Parathyroid adenoma (tissue), 2 donors: ENCODE measurements around the gene AGBL4.

Experiments
- H2AFZ ChIP-seq: fragments of 300-600 bp; sonication (generic); one replicate; pipeline ENCODE4 v1.7.0; 2017; ENCODE audit warnings: antibody characterized with exemption, mild to moderate bottlenecking
- H3K27ac ChIP-seq: fragments of 300-600 bp; sonication (generic); one replicate; pipeline ENCODE4 v1.7.0; 2017
- H3K27me3 ChIP-seq: fragments of 300-600 bp; sonication (generic); one replicate; pipeline ENCODE4 v1.7.0; 2017; ENCODE audit warnings: low read length; ENCODE audit not compliant: control insufficient read depth, insufficient read depth
- H3K36me3 ChIP-seq: fragments of 300-600 bp; sonication (generic); one replicate; pipeline ENCODE4 v1.7.0; 2017; ENCODE audit warnings: low read length; ENCODE audit not compliant: control insufficient read depth, insufficient read depth
- H3K4me1 ChIP-seq: fragments of 300-600 bp; sonication (generic); one replicate; pipeline ENCODE4 v1.7.0; 2017; ENCODE audit warnings: control low read depth
- H3K4me2 ChIP-seq: fragments of 300-600 bp; sonication (generic); one replicate; pipeline ENCODE4 v1.7.0; 2017; ENCODE audit warnings: low read length
- H3K4me3 ChIP-seq: fragments of 300-600 bp; sonication (generic); one replicate; pipeline ENCODE4 v1.7.0; 2017; ENCODE audit warnings: low read depth, low read length
- H3K79me2 ChIP-seq: fragments of 300-600 bp; sonication (generic); one replicate; pipeline ENCODE4 v1.7.0; 2017; ENCODE audit warnings: control low read depth
- H3K9ac ChIP-seq: fragments of 300-600 bp; sonication (generic); one replicate; pipeline ENCODE4 v1.7.0; 2017; ENCODE audit warnings: mild to moderate bottlenecking
- H3K9me3 ChIP-seq: fragments of 300-600 bp; sonication (generic); one replicate; pipeline ENCODE4 v1.7.0; 2017; ENCODE audit warnings: low read length; ENCODE audit not compliant: control insufficient read depth
- TF ChIP-seq, protein P1 (sequence below): fragments of 300-600 bp; sonication (generic); IDR thresholded peaks from one replicate; pipeline ENCODE4 v1.7.0; 2017; ENCODE audit warnings: antibody characterized with exemption, mild to moderate bottlenecking
- donor health status: primary hyperparathyroidism.

The AGBL4 gene

GRCh38 chr1:48943826-48944225, 1079.9 kb downstream of the AGBL4 start:
- Histone ChIP-seq H2AFZ (no peak overlapping the region), H3K27ac (no peak overlapping the region), H3K27me3 (no peaks in the 10 kb centered on the region), H3K9ac (no peak overlapping the region), H3K9me3 (no peaks in the 10 kb centered on the region), H3K4me2 (no peak overlapping the region), H3K4me1 (no peaks in the 10 kb centered on the region), H3K36me3 (no peaks in the 10 kb centered on the region), H3K79me2 (no peaks in the 10 kb centered on the region), H3K4me3 (no peak overlapping the region)
- TF ChIP-seq, protein P1, sequence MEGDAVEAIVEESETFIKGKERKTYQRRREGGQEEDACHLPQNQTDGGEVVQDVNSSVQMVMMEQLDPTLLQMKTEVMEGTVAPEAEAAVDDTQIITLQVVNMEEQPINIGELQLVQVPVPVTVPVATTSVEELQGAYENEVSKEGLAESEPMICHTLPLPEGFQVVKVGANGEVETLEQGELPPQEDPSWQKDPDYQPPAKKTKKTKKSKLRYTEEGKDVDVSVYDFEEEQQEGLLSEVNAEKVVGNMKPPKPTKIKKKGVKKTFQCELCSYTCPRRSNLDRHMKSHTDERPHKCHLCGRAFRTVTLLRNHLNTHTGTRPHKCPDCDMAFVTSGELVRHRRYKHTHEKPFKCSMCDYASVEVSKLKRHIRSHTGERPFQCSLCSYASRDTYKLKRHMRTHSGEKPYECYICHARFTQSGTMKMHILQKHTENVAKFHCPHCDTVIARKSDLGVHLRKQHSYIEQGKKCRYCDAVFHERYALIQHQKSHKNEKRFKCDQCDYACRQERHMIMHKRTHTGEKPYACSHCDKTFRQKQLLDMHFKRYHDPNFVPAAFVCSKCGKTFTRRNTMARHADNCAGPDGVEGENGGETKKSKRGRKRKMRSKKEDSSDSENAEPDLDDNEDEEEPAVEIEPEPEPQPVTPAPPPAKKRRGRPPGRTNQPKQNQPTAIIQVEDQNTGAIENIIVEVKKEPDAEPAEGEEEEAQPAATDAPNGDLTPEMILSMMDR, result no peak

DNA sequence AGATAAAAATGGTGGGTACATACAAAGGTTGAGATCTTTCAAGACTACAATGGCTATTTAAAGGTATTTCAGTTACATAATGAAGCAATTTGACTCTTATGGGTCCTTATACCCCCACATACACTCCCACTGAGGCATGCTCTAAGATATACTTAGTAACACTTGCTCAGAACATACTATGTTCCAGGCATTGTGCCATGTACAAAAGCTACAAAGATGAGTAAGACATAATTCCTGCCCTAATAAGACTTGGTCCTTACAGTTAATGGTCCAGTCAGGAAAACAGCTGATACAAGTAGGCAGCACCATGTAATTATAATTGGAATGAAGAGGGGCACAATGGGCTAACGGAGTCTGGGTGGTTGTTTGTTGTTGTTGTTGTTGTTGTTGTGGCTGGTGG, 1080.4 kb downstream of the AGBL4 start:
- Histone ChIP-seq H3K36me3 (no peaks in the 10 kb centered on the region), H3K27ac (no peak overlapping the region), H3K27me3 (no peaks in the 10 kb centered on the region), H3K4me3 (no peak overlapping the region), H3K4me2 (no peak overlapping the region), H3K9ac (no peak overlapping the region), H2AFZ (no peak overlapping the region), H3K79me2 (no peaks in the 10 kb centered on the region), H3K9me3 (no peaks in the 10 kb centered on the region), H3K4me1 (no peaks in the 10 kb centered on the region)
- TF ChIP-seq, protein P1, result no peak

DNA sequence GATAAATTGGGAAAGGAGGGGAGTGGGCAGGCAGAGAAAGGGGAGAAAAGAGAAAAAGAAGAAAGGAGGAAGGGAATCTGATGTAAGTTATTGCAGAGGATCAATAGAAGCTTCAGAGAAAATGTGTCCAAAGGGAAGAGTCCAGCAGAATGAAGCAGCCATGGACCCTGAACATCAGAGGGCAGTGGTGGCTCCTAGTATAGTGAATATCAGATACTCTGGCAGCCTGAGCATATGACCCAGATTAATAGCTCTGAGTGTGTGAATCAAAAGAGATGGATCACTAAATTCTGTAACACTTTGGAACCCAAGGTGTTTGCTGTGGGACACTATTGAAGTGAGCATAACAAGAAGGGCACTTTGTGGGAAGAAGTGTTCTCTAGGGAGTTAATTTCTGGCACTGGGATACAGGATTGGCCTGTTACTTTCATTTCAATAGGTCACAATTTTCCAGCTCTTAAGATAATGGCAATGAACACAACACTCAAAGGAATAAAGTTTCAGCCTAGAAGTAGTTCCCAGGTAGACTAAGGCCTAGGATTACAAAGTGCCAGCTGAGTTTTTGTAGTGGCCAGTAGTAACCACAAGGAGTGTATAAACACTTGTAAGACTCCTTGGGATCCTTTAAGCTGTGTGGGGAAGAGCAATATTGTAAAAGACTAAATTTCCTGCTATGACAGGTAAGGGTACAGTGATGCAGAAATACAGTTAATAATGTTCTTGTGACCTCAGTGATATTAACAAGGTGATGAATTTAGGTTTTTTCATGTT, 1082.6 kb downstream of the AGBL4 start:
- no peaks in the 10 kb centered on the region for H3K27me3 ChIP-seq
- H3K4me1 ChIP-seq, result no peaks in the 10 kb centered on the region

GRCh38 chr1:48940354-48940753, 1083.4 kb downstream of the AGBL4 start:
- no peaks in the 10 kb centered on the region for H3K9me3 ChIP-seq
- H3K4me3 ChIP-seq, result no peak overlapping the region
- H3K36me3 ChIP-seq, result no peaks in the 10 kb centered on the region
- H3K27me3 ChIP-seq, result no peaks in the 10 kb centered on the region
- H3K27ac ChIP-seq, result no peak overlapping the region
- TF ChIP-seq, protein P1, result no peak
- no peak overlapping the region for H3K4me2 ChIP-seq
- H3K79me2 ChIP-seq, result no peaks in the 10 kb centered on the region
- H2AFZ ChIP-seq, result no peak overlapping the region
- no peaks in the 10 kb centered on the region for H3K4me1 ChIP-seq
- H3K9ac ChIP-seq, result no peak overlapping the region

More for the DNA sequence above, 1082.6 kb downstream of the AGBL4 start:
- no peak overlapping the region for H3K9ac ChIP-seq
- H3K9me3 ChIP-seq, result no peaks in the 10 kb centered on the region
- no peak overlapping the region for H3K4me2 ChIP-seq
- TF ChIP-seq, protein P1, result no peak
- no peak overlapping the region for H3K4me3 ChIP-seq
- no peaks in the 10 kb centered on the region for H3K36me3 ChIP-seq
- no peaks in the 10 kb centered on the region for H3K79me2 ChIP-seq
- H3K27ac ChIP-seq, result no peak overlapping the region
- no peak overlapping the region for H2AFZ ChIP-seq

DNA sequence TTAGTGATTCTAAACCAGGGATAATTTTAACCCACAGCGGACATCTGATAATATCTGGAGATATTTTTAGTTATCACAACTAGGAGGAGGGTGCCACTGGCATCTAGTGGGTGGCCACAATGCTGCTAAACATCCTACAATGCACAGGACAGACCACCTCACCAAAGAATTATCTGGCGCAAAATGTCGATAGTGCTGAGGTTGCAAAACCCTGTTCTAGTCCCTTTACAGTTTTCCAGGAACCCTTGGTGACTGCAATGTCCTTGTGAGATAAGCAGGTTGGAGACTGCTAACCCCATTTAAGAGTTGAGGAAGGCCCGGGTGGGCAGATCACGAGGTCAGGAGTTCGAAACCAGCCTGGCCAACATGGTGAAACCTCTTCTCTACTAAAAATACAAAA, 1083.9 kb downstream of the AGBL4 start:
- H3K79me2 ChIP-seq, result no peaks in the 10 kb centered on the region

More for the DNA sequence above, 1083.9 kb downstream of the AGBL4 start:
- TF ChIP-seq, protein P1, result no peak
- H3K9ac ChIP-seq, result no peak overlapping the region
- H3K4me2 ChIP-seq, result no peak overlapping the region
- no peak overlapping the region for H3K4me3 ChIP-seq
- no peaks in the 10 kb centered on the region for H3K27me3 ChIP-seq
- no peak overlapping the region for H3K27ac ChIP-seq
- H3K9me3 ChIP-seq, result no peaks in the 10 kb centered on the region
- no peak overlapping the region for H2AFZ ChIP-seq
- no peaks in the 10 kb centered on the region for H3K36me3 ChIP-seq
- H3K4me1 ChIP-seq, result no peaks in the 10 kb centered on the region
